ENCODE measurements around the gene ARVCF. TPM values are rescaled to one million over a fixed set of nuclear protein-coding genes. Genes with fewer than 3 reads are reported as not detected.

ARVCF gene
- total and polyA plus RNA-seq, 9 of the 15 experiments (the other 6 are each of a cell fraction or from before 2014, with no cell fraction given) = 0.03 to 97.4 (median 15.6) TPM

DNA sequence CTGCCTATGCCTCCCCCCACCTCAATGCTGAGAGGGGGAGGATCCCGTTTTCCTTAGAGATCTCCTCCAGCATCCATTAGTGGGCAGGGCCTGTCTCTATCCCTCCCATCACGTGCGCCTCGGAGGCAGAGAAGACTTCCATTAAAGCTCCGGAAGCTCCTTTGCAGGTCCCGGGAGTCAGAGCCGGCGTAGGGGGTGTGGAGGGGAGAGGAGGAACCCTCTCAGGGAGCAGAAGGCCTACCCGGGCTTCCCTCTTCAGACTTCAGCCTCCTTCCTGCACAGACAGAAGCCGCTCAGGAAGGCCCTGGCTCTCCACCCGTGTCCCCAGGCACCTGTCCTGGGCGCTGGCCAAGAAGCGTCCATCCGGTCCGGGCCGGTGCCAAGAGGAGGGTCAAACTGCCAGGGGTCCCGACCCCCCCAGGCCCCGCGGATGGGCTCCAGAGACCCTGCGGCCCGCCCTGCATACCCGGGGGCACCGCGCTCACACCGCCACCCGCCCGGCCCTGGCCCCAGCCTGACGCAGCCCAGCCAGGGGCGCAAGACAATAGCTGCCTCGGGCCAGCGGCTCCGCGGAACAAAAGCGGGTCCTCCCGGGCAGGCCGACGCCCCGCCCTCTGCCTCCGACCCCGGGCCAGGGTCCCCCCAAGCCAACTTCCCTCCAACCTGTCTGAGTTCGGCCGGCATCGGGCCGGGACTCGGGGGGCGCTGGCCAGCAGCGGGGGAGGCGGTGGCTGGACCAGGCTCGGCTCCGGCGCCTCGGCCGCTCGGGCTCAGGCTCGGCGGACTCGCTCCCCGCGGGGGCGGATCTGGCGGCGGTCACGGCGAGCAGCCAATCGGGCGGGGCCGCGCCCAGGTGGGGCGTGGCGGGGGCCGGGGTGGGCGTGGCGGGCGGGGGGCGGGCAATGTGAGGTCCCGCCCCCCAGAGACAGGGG lies 29.9 kb downstream of the ARVCF start (continued):
- TF ChIP-seq, protein P1, sequence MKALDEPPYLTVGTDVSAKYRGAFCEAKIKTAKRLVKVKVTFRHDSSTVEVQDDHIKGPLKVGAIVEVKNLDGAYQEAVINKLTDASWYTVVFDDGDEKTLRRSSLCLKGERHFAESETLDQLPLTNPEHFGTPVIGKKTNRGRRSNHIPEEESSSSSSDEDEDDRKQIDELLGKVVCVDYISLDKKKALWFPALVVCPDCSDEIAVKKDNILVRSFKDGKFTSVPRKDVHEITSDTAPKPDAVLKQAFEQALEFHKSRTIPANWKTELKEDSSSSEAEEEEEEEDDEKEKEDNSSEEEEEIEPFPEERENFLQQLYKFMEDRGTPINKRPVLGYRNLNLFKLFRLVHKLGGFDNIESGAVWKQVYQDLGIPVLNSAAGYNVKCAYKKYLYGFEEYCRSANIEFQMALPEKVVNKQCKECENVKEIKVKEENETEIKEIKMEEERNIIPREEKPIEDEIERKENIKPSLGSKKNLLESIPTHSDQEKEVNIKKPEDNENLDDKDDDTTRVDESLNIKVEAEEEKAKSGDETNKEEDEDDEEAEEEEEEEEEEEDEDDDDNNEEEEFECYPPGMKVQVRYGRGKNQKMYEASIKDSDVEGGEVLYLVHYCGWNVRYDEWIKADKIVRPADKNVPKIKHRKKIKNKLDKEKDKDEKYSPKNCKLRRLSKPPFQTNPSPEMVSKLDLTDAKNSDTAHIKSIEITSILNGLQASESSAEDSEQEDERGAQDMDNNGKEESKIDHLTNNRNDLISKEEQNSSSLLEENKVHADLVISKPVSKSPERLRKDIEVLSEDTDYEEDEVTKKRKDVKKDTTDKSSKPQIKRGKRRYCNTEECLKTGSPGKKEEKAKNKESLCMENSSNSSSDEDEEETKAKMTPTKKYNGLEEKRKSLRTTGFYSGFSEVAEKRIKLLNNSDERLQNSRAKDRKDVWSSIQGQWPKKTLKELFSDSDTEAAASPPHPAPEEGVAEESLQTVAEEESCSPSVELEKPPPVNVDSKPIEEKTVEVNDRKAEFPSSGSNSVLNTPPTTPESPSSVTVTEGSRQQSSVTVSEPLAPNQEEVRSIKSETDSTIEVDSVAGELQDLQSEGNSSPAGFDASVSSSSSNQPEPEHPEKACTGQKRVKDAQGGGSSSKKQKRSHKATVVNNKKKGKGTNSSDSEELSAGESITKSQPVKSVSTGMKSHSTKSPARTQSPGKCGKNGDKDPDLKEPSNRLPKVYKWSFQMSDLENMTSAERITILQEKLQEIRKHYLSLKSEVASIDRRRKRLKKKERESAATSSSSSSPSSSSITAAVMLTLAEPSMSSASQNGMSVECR (CRISPR knock-in tag; IDR thresholded peaks at IDR 0.05) = no peak
- TF ChIP-seq, protein P2, sequence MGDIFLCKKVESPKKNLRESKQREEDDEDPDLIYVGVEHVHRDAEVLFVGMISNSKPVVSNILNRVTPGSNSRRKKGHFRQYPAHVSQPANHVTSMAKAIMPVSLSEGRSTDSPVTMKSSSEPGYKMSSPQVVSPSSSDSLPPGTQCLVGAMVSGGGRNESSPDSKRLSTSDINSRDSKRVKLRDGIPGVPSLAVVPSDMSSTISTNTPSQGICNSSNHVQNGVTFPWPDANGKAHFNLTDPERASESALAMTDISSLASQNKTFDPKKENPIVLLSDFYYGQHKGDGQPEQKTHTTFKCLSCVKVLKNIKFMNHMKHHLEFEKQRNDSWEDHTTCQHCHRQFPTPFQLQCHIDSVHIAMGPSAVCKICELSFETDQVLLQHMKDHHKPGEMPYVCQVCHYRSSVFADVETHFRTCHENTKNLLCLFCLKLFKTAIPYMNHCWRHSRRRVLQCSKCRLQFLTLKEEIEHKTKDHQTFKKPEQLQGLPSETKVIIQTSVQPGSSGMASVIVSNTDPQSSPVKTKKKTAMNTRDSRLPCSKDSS (IDR thresholded peaks at IDR 0.05; ENCODE audit: low read depth, partially characterized antibody) = no peak
- TF ChIP-seq TEAD4 (IDR thresholded peaks at IDR 0.05; ENCODE audit: low read length) = no peak; the same call in 1 of the 2 replicates
- TF ChIP-seq TEAD4 (CRISPR knock-in tag; IDR thresholded peaks at IDR 0.05; ENCODE audit: borderline replicate concordance) = no peak
- TF ChIP-seq E2F3 (CRISPR knock-in tag; IDR thresholded peaks at IDR 0.05) = peak; percentile 10; the same call in 1 of the 2 replicates
- TF ChIP-seq, protein P3, sequence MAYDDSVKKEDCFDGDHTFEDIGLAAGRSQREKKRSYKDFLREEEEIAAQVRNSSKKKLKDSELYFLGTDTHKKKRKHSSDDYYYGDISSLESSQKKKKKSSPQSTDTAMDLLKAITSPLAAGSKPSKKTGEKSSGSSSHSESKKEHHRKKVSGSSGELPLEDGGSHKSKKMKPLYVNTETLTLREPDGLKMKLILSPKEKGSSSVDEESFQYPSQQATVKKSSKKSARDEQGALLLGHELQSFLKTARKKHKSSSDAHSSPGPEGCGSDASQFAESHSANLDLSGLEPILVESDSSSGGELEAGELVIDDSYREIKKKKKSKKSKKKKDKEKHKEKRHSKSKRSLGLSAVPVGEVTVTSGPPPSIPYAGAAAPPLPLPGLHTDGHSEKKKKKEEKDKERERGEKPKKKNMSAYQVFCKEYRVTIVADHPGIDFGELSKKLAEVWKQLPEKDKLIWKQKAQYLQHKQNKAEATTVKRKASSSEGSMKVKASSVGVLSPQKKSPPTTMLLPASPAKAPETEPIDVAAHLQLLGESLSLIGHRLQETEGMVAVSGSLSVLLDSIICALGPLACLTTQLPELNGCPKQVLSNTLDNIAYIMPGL (CRISPR knock-in tag; IDR thresholded peaks at IDR 0.05) = peak; percentile 27; the same call in 1 of the 2 replicates
- TF ChIP-seq TCF7L2 (IDR thresholded peaks at IDR 0.05; ENCODE audit: low read depth, low read length) = no peak
- 0 out of 2 replicates have a peak, but pooled peaks have one; percentile 65 for TF ChIP-seq ZNF76 (CRISPR knock-in tag; IDR thresholded peaks at IDR 0.05; ENCODE audit: borderline replicate concordance)
- TF ChIP-seq ZNF165 (CRISPR knock-in tag; IDR thresholded peaks at IDR 0.05; ENCODE audit: borderline replicate concordance) = no peak
- TF ChIP-seq KAT8 (IDR thresholded peaks at IDR 0.05; ENCODE audit: low read depth) = no peak
- no peak for TF ChIP-seq PCBP2 (IDR thresholded peaks at IDR 0.05; ENCODE audit: low read depth, low read length, poor library complexity, severe bottlenecking)
- TF ChIP-seq STAG1 (CRISPR knock-in tag; IDR thresholded peaks at IDR 0.05; ENCODE audit: borderline replicate concordance) = no peak
- peak; percentile 73; the same call in 1 of the 2 replicates for TF ChIP-seq KLF13 (tag; IDR thresholded peaks at IDR 0.05; ENCODE audit: borderline replicate concordance, low read depth)
- TF ChIP-seq, protein P4, sequence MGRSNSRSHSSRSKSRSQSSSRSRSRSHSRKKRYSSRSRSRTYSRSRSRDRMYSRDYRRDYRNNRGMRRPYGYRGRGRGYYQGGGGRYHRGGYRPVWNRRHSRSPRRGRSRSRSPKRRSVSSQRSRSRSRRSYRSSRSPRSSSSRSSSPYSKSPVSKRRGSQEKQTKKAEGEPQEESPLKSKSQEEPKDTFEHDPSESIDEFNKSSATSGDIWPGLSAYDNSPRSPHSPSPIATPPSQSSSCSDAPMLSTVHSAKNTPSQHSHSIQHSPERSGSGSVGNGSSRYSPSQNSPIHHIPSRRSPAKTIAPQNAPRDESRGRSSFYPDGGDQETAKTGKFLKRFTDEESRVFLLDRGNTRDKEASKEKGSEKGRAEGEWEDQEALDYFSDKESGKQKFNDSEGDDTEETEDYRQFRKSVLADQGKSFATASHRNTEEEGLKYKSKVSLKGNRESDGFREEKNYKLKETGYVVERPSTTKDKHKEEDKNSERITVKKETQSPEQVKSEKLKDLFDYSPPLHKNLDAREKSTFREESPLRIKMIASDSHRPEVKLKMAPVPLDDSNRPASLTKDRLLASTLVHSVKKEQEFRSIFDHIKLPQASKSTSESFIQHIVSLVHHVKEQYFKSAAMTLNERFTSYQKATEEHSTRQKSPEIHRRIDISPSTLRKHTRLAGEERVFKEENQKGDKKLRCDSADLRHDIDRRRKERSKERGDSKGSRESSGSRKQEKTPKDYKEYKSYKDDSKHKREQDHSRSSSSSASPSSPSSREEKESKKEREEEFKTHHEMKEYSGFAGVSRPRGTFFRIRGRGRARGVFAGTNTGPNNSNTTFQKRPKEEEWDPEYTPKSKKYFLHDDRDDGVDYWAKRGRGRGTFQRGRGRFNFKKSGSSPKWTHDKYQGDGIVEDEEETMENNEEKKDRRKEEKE (IDR thresholded peaks at IDR 0.05; ENCODE audit: borderline replicate concordance in 1 of 2, control insufficient read depth in 1 of 2, low read depth in 2 of 2, low read length in 1 of 2) = no peak

All from K562 (cell line).